ENCODE data around the gene HOXA13.

The HOXA13 gene

DNA sequence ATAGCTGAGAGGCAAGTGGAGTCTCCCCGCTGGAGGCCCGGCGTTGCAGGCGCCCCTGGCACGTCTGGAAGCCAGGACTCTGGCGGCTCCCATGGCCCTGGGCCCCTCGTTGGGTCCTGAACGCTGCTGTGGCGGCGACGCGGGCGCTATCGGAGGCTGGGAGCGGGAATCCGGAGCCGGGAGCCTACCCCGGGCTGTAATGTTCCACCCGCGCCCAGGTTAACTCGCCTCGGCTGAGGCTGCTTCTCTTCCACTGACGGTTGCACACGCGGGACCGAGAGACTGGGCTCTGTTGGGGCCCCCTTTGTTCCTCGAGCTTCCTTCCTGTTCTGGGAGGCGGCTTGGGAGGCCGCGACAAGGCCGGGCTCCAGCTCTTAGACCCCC, 55.1 kb downstream of the HOXA13 start:
- no peak overlapping the region for H3K4me3 ChIP-seq (ENCODE audit: extremely low read depth, insufficient read depth, low read length, poor library complexity, severe bottlenecking)
- no peaks in the 10 kb centered on the region for H3K36me3 ChIP-seq (ENCODE audit: control insufficient read depth, insufficient read depth, low read length)
- 19 to 21% methylated on average over 31 of the region's 31 CpGs for WGBS, 2 experiments (ENCODE audit: insufficient coverage in 2 of 2)
- no peak overlapping the region for H3K27ac ChIP-seq (ENCODE audit: low read depth, low read length, severe bottlenecking)
- peaks cover 3% of the 10 kb centered on the region for H3K9me3 ChIP-seq (ENCODE audit: control insufficient read depth, low read length)
- H3K4me1 ChIP-seq (ENCODE audit: control insufficient read depth, insufficient read depth, low read length, poor library complexity, severe bottlenecking), result peaks cover 3% of the 10 kb centered on the region
